ENCODE data around the gene CLMN. TPM values are rescaled to one million over a fixed set of nuclear protein-coding genes. Genes with fewer than 3 reads are reported as not detected.

Gene CLMN
- total and polyA plus RNA-seq, 10 of the 15 experiments (the other 5 are each of a cell fraction or from before 2014, with no cell fraction given): 7.8 to 49.3 (median 18.5) TPM

DNA sequence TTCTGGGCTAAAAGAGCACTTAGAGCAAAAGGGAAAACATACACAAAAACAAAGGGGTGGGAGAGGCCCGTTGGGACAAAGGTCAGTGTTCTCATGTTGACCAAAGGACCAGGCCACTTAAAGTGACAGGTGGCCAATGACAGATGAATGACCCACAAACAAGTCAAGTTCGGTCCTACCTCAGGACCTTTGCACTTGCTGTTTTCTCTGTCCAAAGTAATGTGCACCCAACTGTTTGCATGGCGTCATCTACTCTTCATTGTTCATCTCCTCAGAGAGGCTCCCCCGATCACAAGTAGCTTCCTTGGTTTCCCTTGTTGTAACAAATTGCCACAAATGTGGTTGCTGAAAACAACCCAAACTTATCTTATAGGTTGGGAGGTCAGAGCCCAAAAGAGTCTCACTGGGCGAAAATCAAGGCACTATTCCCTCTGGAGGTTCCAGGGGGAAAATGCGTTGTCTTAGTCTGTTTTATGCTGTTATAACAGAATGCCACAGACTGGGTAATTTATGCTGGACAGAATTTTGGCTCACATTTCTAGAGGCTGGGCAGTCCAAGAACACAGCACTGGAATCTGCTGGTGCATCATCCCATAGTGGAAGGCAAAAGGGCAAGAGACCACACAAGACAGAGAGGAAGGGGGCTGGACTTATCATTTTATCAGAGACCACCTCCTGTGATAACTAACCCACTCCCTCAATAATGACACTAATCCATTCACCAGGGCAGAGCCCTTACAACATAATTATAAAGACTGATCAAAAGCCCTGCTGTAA lies 23.9 kb downstream of the CLMN start (continued):
- TF ChIP-seq, protein P1, sequence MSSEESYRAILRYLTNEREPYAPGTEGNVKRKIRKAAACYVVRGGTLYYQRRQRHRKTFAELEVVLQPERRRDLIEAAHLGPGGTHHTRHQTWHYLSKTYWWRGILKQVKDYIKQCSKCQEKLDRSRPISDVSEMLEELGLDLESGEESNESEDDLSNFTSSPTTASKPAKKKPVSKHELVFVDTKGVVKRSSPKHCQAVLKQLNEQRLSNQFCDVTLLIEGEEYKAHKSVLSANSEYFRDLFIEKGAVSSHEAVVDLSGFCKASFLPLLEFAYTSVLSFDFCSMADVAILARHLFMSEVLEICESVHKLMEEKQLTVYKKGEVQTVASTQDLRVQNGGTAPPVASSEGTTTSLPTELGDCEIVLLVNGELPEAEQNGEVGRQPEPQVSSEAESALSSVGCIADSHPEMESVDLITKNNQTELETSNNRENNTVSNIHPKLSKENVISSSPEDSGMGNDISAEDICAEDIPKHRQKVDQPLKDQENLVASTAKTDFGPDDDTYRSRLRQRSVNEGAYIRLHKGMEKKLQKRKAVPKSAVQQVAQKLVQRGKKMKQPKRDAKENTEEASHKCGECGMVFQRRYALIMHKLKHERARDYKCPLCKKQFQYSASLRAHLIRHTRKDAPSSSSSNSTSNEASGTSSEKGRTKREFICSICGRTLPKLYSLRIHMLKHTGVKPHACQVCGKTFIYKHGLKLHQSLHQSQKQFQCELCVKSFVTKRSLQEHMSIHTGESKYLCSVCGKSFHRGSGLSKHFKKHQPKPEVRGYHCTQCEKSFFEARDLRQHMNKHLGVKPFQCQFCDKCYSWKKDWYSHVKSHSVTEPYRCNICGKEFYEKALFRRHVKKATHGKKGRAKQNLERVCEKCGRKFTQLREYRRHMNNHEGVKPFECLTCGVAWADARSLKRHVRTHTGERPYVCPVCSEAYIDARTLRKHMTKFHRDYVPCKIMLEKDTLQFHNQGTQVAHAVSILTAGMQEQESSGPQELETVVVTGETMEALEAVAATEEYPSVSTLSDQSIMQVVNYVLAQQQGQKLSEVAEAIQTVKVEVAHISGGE (CRISPR knock-in tag; IDR thresholded peaks at IDR 0.05): no peak
- TF ChIP-seq ZZZ3 (IDR thresholded peaks at IDR 0.05; ENCODE audit: control insufficient read depth, insufficient read length, low read depth): no peak

DNA sequence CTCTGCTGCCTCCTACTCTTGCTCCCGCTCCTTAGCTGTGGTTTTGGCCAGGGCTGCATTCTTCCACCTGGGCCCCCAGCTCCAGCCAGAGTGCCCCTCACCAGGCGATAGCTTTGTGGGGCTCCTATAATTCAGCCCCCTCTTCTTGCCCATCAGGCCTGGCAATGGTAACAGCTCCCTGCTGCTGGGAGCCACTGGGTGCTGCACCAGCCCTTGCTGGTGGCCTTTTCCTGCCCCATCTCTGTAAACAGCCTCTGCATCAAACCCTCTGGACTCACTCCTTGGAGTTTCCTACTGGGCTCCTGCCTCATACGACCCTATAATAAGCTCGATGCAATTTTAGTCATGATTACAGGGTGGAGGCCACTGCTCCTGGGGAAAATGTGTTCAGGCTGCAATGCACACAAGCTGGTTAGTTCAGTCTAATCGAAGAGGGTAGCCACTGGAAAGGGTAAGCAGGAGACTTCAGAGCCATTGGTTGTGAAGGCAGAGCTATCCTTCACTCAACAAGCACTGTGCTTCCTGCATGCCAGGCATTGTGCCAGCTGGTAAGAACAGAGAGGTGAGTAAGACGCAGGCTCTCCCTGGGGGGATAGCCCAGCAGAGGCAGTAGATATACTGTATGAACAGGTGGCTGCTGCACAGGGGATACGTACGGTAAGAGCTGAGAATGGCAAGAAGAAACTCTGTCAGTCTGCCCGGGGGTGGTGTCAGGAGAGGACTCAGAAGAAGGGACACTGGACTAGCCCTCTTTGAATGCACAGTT lies 24.7 kb downstream of the CLMN start:
- DNase-seq (ENCODE audit: low read depth, low spot score) (no peak), ATAC-seq (no peak; the same call in 2 of the 3 replicates), FAIRE-seq (no peak)
- Histone ChIP-seq H3K4me1 (ENCODE audit: control insufficient read depth, insufficient read depth, low read length) (peaks cover 4% of the 10 kb centered on the region; the same call in 1 of the 2 replicates), H3K4me2 (ENCODE audit: control insufficient read depth, insufficient read depth) (no peak overlapping the region), H3K4me3 (no peak overlapping the region), H3K27ac (ENCODE audit: control insufficient read depth, insufficient read depth) (no peak overlapping the region), H3K9ac (ENCODE audit: control insufficient read depth, insufficient read depth, low read length) (no peak overlapping the region), H3K9me3 (replicated peaks; ENCODE audit: control insufficient read depth, insufficient read depth, low read length) (no peaks in the 10 kb centered on the region; the same call in 2 of the 3 replicates), H3K27me3 (replicated peaks in 1 of 2; ENCODE audit: control insufficient read depth in 2 of 2, insufficient read depth in 2 of 2, low read length in 1 of 2) (no peaks in the 10 kb centered on the region), H4K20me1 (ENCODE audit: control insufficient read depth, insufficient read depth) (no peaks in the 10 kb centered on the region), H2AFZ (ENCODE audit: control insufficient read depth, low read depth, low read length) (no peak overlapping the region), H3K36me3 (ENCODE audit: control insufficient read depth in 2 of 2, insufficient read depth in 2 of 2, low read length in 1 of 2) (no peaks in the 10 kb centered on the region; a peak in 1 of 4 replicates), H3K79me2 (ENCODE audit: control insufficient read depth, insufficient read depth, low read length) (no peaks in the 10 kb centered on the region)
- 57% methylated on average over 9 of the region's 9 CpGs for WGBS (ENCODE audit: insufficient coverage, insufficient replicate concordance, low lambda C conversion rate, missing lambda C conversion rate)
- ChIA-PET POLR2A (no interaction called here), SMC1A (ENCODE audit: uncharacterized antibody, unreplicated experiment) (interaction anchor here (1.0 kb wide), 1 partner anchor 10 kb away, joined by 3 read pairs; no protein-coding TSS in a partner anchor), CTCF (no interaction called here), RAD21 (ENCODE audit: unreplicated experiment) (no interaction called here)
- in situ Hi-C loops (cut with MboI) (no loop called here), intact Hi-C loops (cut with micrococcal nuclease; ENCODE audit: unreplicated experiment) (no loop called here)
- no TSS peak for BruUV-seq (replicated peaks)
- TF ChIP-seq NR2C1 (IDR thresholded peaks at IDR 0.05): no peak
- no peak for TF ChIP-seq KAT2A (conservative IDR thresholded peaks at IDR 0.05; ENCODE audit: control insufficient read depth, low read depth, low read length)
- no peak for TF ChIP-seq TCF12 (IDR thresholded peaks at IDR 0.05; ENCODE audit: low read depth, low read length)
- TF ChIP-seq, protein P2, sequence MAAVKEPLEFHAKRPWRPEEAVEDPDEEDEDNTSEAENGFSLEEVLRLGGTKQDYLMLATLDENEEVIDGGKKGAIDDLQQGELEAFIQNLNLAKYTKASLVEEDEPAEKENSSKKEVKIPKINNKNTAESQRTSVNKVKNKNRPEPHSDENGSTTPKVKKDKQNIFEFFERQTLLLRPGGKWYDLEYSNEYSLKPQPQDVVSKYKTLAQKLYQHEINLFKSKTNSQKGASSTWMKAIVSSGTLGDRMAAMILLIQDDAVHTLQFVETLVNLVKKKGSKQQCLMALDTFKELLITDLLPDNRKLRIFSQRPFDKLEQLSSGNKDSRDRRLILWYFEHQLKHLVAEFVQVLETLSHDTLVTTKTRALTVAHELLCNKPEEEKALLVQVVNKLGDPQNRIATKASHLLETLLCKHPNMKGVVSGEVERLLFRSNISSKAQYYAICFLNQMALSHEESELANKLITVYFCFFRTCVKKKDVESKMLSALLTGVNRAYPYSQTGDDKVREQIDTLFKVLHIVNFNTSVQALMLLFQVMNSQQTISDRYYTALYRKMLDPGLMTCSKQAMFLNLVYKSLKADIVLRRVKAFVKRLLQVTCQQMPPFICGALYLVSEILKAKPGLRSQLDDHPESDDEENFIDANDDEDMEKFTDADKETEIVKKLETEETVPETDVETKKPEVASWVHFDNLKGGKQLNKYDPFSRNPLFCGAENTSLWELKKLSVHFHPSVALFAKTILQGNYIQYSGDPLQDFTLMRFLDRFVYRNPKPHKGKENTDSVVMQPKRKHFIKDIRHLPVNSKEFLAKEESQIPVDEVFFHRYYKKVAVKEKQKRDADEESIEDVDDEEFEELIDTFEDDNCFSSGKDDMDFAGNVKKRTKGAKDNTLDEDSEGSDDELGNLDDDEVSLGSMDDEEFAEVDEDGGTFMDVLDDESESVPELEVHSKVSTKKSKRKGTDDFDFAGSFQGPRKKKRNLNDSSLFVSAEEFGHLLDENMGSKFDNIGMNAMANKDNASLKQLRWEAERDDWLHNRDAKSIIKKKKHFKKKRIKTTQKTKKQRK (IDR thresholded peaks at IDR 0.05; ENCODE audit: low read depth, low read length): no peak
- no peak for TF ChIP-seq CHD1 (IDR thresholded peaks at IDR 0.05; ENCODE audit: low read depth, low read length)
- TF ChIP-seq ETV6 (conservative IDR thresholded peaks at IDR 0.05 in 1 of 2, IDR thresholded peaks at IDR 0.05 in 1 of 2; ENCODE audit: borderline replicate concordance in 1 of 2, low read depth in 1 of 2): no peak
- TF ChIP-seq MEF2B (IDR thresholded peaks at IDR 0.05; ENCODE audit: partially characterized antibody, poor library complexity, severe bottlenecking): no peak
- no peak for TF ChIP-seq NR2F1 (conservative IDR thresholded peaks at IDR 0.05)
- TF ChIP-seq ZNF274 (IDR thresholded peaks at IDR 0.05; ENCODE audit: insufficient read depth, insufficient read length): no peak
- TF ChIP-seq SMC3 (IDR thresholded peaks at IDR 0.05; ENCODE audit: borderline replicate concordance, low read length): no peak

Data from GM12878 (cell line).